ENCODE data around the gene B3GNT7.

GRCh38 chr2:231351648-231352047 is 43.9 kb upstream of the B3GNT7 start:
- TF ChIP-seq CTCF (IDR thresholded peaks at IDR 0.05; ENCODE audit: insufficient read depth, low read length, poor library complexity, severe bottlenecking) (no peak), EZH2phosphoT487 (conservative IDR thresholded peaks at IDR 0.05; ENCODE audit: low read length) (no peak)
